K562 (cell line): ENCODE data around the gene CNTD1. TPM values are rescaled to one million over a fixed set of nuclear protein-coding genes. Genes with fewer than 3 reads are reported as not detected.

ENCODE experiments used
- ATAC-seq: fragments of 200-7000 bp; cut with Tn5 transposase; 3 replicates; pipeline ENCODE4 v1.9.1; 2020; ENCODE audit warnings: moderate library complexity
- BruUV-seq: library from RNA; stranded (reverse); fragments of 400-500 nt; replicated peaks from 2 replicates; lab custom pipeline; 2021; lab: Mats Ljungman, UMichigan
- CTCF ChIA-PET: fragments of 300-600 bp; formaldehyde crosslinking; extraction: SDS; loops from one replicate; lab custom pipeline; 2021; ENCODE audit warnings: low intra/inter-chr PET ratio; lab: Yijun Ruan, JAX
- POLR2A ChIA-PET: fragments of 300-600, 350-650 bp; sonication (Branson Sonifier 250); formaldehyde crosslinking; extraction: SDS; loops from one replicate; lab custom pipeline; 2021; ENCODE audit warnings: antibody characterized with exemption, inconsistent platforms; lab: Yijun Ruan, JAX
- DNase-seq, 4 experiments: peaks; one replicate each; pipeline versions ENCODE4 v3.0.0 to v3.0.0-alpha.2; 2011 to 2018; ENCODE audit warnings: low spot score in 3 of 4, mixed read lengths in 3 of 4; ENCODE audit errors: extremely low read depth in 1 of 4
- FAIRE-seq: peaks from 2 replicates; lab custom pipeline; 2011; peaks lifted over from hg19 to GRCh38; lab: Jason Lieb, UNC
- H2AFZ ChIP-seq: 2 replicates; pipeline ENCODE4 v1.6.0; 2011; ENCODE audit warnings: low read depth, low read length, control low read depth, inconsistent platforms
- H3K27ac ChIP-seq: fragments of 200-600 bp; 3 replicates; pipeline ENCODE4 v1.8.0; 2011; ENCODE audit warnings: low read depth, mild to moderate bottlenecking, control low read depth, inconsistent platforms, low read length, moderate library complexity, mixed read lengths; ENCODE audit errors: extremely low read depth
- H3K27me3 ChIP-seq, 2 experiments: fragments of 300-600 bp in 1 of 2; 2 replicates in 1 of 2; 3 replicates in 1 of 2; pipeline versions ENCODE4 v1.6.0 to v1.8.0; 2011; ENCODE audit warnings: inconsistent platforms in 2 of 2, low read length in 2 of 2, mild to moderate bottlenecking in 1 of 2, mixed read lengths in 1 of 2, moderate library complexity in 1 of 2; ENCODE audit not compliant: control insufficient read depth in 2 of 2, insufficient read depth in 2 of 2
- H3K36me3 ChIP-seq: fragments of 300-600 bp; 3 replicates; pipeline ENCODE4 v1.8.0; 2011; ENCODE audit warnings: mild to moderate bottlenecking, low read length, inconsistent platforms; ENCODE audit not compliant: control insufficient read depth, insufficient read depth
- H3K4me1 ChIP-seq, 2 experiments: fragments of 200-600 bp in 1 of 2; replicated peaks in 1 of 2; 2 replicates in 1 of 2; 3 replicates in 1 of 2; pipeline versions ENCODE4 v1.5.1 to v1.8.0; 2011; ENCODE audit warnings: inconsistent platforms in 2 of 2, low read length in 2 of 2, mild to moderate bottlenecking in 1 of 2, mixed read lengths in 1 of 2, moderate library complexity in 1 of 2; ENCODE audit not compliant: control insufficient read depth in 2 of 2, insufficient read depth in 2 of 2
- H3K4me2 ChIP-seq: 2 replicates; pipeline ENCODE4 v1.6.1; 2011; ENCODE audit warnings: low read length, control low read depth, inconsistent platforms, mixed read lengths; ENCODE audit not compliant: insufficient read depth
- H3K4me3 ChIP-seq: fragments of 200-600 bp; sonication (generic), shearing (Covaris generic); 2 replicates; pipeline ENCODE4 v1.5.1; 2016; ENCODE audit warnings: control low read depth, inconsistent platforms
- H3K79me2 ChIP-seq: fragments of 200-600 bp; 3 replicates; pipeline ENCODE4 v1.8.0; 2011; ENCODE audit warnings: low read length, inconsistent platforms; ENCODE audit not compliant: control insufficient read depth, insufficient read depth
- H3K9ac ChIP-seq, 2 experiments: 2 replicates each; pipeline versions ENCODE4 v1.6.0 to v1.6.1; 2011; ENCODE audit warnings: low read depth in 2 of 2, low read length in 2 of 2, control low read depth in 1 of 2, inconsistent platforms in 1 of 2, mild to moderate bottlenecking in 1 of 2, mixed read lengths in 1 of 2; ENCODE audit not compliant: insufficient read depth in 1 of 2
- H3K9me1 ChIP-seq: one replicate; pipeline ENCODE4 v1.6.0; 2011; ENCODE audit warnings: inconsistent platforms, mild to moderate bottlenecking, low read length, moderate library complexity; ENCODE audit not compliant: control insufficient read depth, insufficient read depth
- H3K9me3 ChIP-seq: replicated peaks from 2 replicates; pipeline ENCODE4 v1.5.1; 2011; ENCODE audit warnings: low read depth, low read length, inconsistent platforms; ENCODE audit not compliant: control insufficient read depth, insufficient read depth
- H4K20me1 ChIP-seq: replicated peaks from 2 replicates; pipeline ENCODE4 v1.6.1; 2011; ENCODE audit warnings: low read length, inconsistent platforms, mixed read lengths; ENCODE audit not compliant: control insufficient read depth, insufficient read depth
- HNRNPLL ChIP-seq: fragments of 200-400 bp; formaldehyde crosslinking; IDR thresholded peaks from 2 replicates; pipeline ENCODE4 v1.6.1; 2017; ENCODE audit warnings: low read length, low read depth, mild to moderate bottlenecking; ENCODE audit not compliant: poor library complexity, severe bottlenecking
- NR2F6 ChIP-seq: fragments of 450-650 bp; formaldehyde crosslinking; IDR thresholded peaks from 2 replicates; pipeline ENCODE4 v1.4.0; 2020; ENCODE audit warnings: mild to moderate bottlenecking
- RBM15 ChIP-seq: fragments of 200-400 bp; formaldehyde crosslinking; IDR thresholded peaks from 2 replicates; pipeline ENCODE4 v1.6.1; 2018; ENCODE audit warnings: mild to moderate bottlenecking, low read length, moderate library complexity; ENCODE audit not compliant: insufficient read depth
- ZNF23 ChIP-seq: fragments of 250-450 bp; sonication (Bioruptor Pico); IDR thresholded peaks from 2 replicates; pipeline ENCODE4 v1.4.0; 2020; ENCODE audit warnings: mild to moderate bottlenecking
- ZNF696 ChIP-seq: fragments of 250-450 bp; sonication (Bioruptor Pico); conservative IDR thresholded peaks from 2 replicates; pipeline ENCODE4 v1.4.0; 2020; ENCODE audit warnings: mild to moderate bottlenecking, moderate library complexity
- WGBS: fragments of 100-300 bp; shearing (Covaris generic); methylation state at CpG from one replicate; pipeline ENCODE4 v1.1.6; 2016; ENCODE audit warnings: low coverage, mixed read lengths; ENCODE audit not compliant: insufficient coverage; ENCODE audit errors: missing lambda C conversion rate; 5-methylcytosine and 5-hydroxymethylcytosine counted together
- in situ Hi-C: fragments of 300-500 bp; cut with MboI; formaldehyde crosslinking; loops from 4 replicates; pipeline ENCODE4 v1.15.0; 2018; ENCODE audit warnings: inconsistent platforms, mixed read lengths
- intact Hi-C: fragments of 100-400 bp; cut with micrococcal nuclease; formaldehyde crosslinking; loops from 2 replicates; pipeline ENCODE4 v1.14.2; 2022
- polyA plus RNA-seq, 8 experiments: library from polyadenylated mRNA; depleted of rRNA in 4 of 8; stranded (reverse) in 5 of 8; unstranded in 3 of 8; fragments of >200 nt; fragmentation: Nextera tagmentation in 2 of 8; fragmentation: Illumina TruSeq in 1 of 8; extraction: Ambion mirVana in 2 of 8; extraction: Trizol in 1 of 8; gene quantifications; 2 replicates each; pipeline versions ENCODE4 v1.2.1 to v1.2.3, GENCODE V29; 2011 to 2014; ENCODE audit warnings: inconsistent platforms in 1 of 8, missing spikeins in 1 of 8
- total RNA-seq, 7 experiments: library from RNA; depleted of rRNA in 6 of 7; stranded (reverse); fragments of >200 nt in 6 of 7; fragmentation: Illumina TruSeq in 2 of 7; extraction: Trizol in 2 of 7; gene quantifications; 2 replicates each; pipeline versions ENCODE4 v1.2.1 to v1.2.3, GENCODE V29; 2011 to 2021; ENCODE audit warnings: low replicate concordance in 1 of 7
- TF ChIP-seq, protein P1 (sequence below), 2 experiments: IDR thresholded peaks; 2 replicates each; pipeline ENCODE4 v1.6.1; 2011; ENCODE audit warnings: borderline replicate concordance in 1 of 2, control low read depth in 1 of 2, low read depth in 1 of 2, low read length in 1 of 2, mild to moderate bottlenecking in 1 of 2, mixed read lengths in 1 of 2, moderate library complexity in 1 of 2; ENCODE audit not compliant: insufficient read depth in 1 of 2, insufficient read length in 1 of 2, poor library complexity in 1 of 2, severe bottlenecking in 1 of 2; ENCODE audit errors: extremely low read depth in 1 of 2
- TF ChIP-seq, protein P2 (sequence below): fragments of 450-650 bp; IDR thresholded peaks from 2 replicates; pipeline ENCODE4 v1.7.1; 2018; ENCODE audit warnings: mild to moderate bottlenecking, low read depth; ENCODE audit not compliant: partially characterized antibody

The CNTD1 gene
- total and polyA plus RNA-seq, 9 of the 15 experiments (the other 6 are each of a cell fraction or from before 2014, with no cell fraction given) = 0.12 to 0.86 (median 0.41) TPM; not detected in 1

DNA sequence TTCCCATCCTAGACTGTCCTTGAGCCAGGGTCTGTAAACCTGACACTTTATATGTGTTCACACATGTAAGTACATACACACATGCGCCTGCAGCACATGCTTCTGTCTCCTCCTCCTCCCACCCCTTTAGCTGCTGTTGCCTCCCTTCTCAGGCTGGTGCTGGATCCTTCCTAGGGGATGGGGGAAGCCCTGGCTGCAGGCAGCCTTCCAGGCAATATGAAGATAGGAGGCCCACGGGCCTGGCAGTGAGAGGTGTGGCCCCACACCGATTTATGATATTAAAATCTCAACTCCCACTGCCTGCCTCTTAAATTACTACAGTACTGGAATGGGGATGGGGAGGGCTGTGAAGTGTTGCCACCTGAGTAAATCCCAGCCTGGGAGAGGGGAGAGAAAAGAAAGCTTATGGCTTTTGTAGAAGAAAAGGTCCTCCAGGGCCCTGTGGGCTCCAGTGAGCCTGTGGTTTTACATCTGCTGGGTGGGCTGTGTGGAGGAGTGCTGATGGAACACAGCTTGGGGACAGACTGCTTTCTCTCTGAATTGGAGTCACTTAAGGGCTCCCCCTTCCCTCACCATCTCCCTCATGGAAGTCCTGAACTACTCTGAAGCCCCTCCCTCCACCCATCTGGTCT lies 19.2 kb upstream of the CNTD1 start:
- intact Hi-C loops = no loop called here
- Histone ChIP-seq H3K4me2 (peak overlapping the region; percentile 76), H4K20me1 (no peaks in the 10 kb centered on the region), H3K27me3 (no peaks in the 10 kb centered on the region), H3K4me1 (peaks cover 59 to 75% of the 10 kb centered on the region in 2 experiments), H3K9me1 (no peaks in the 10 kb centered on the region), H3K4me3 (0 out of 2 replicates have a peak overlapping the region, but pooled peaks have one; percentile 53), H3K79me2 (peaks cover 42% of the 10 kb centered on the region), H3K27ac (peak overlapping the region; percentile 85), H2AFZ (no peak overlapping the region; the same call in 1 of the 2 replicates), H3K9me3 (no peaks in the 10 kb centered on the region), H3K36me3 (peaks cover 69% of the 10 kb centered on the region), H3K9ac (peak overlapping the region; percentile 82 to 98; a peak in 3 of 4 replicates)
- in situ Hi-C loops = no loop called here
- ATAC-seq = peak; percentile 2
- POLR2A ChIA-PET = interaction anchor here (0.5 to 5.2 kb wide), 7 partner anchors 9 to 585 kb away, joined by 3 to 47 read pairs (median 4); partner anchors contain the start of genes BECN1, CNTD1 and COA3
- 31% methylated on average over 3 of the region's 3 CpGs for WGBS
- no TSS peak for BruUV-seq
- FAIRE-seq = no peak
- peak in 1 of 4 experiments; percentile 35 for DNase-seq
- TF ChIP-seq HNRNPLL = peak; percentile 7
- TF ChIP-seq ZNF23 (CRISPR knock-in tag) = no peak
- no peak for TF ChIP-seq ZNF696 (CRISPR knock-in tag)
- TF ChIP-seq NR2F6 (CRISPR knock-in tag) = no peak
- TF ChIP-seq, protein P1, sequence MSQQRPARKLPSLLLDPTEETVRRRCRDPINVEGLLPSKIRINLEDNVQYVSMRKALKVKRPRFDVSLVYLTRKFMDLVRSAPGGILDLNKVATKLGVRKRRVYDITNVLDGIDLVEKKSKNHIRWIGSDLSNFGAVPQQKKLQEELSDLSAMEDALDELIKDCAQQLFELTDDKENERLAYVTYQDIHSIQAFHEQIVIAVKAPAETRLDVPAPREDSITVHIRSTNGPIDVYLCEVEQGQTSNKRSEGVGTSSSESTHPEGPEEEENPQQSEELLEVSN (IDR thresholded peaks at IDR 0.05; ENCODE audit: borderline replicate concordance in 1 of 2, extremely low read depth in 1 of 2, insufficient read depth in 1 of 2, insufficient read length in 1 of 2, low read depth in 1 of 2, low read length in 1 of 2, poor library complexity in 1 of 2, severe bottlenecking in 1 of 2) = peak in 1 of 2 experiments; percentile 6
- TF ChIP-seq, protein P2, sequence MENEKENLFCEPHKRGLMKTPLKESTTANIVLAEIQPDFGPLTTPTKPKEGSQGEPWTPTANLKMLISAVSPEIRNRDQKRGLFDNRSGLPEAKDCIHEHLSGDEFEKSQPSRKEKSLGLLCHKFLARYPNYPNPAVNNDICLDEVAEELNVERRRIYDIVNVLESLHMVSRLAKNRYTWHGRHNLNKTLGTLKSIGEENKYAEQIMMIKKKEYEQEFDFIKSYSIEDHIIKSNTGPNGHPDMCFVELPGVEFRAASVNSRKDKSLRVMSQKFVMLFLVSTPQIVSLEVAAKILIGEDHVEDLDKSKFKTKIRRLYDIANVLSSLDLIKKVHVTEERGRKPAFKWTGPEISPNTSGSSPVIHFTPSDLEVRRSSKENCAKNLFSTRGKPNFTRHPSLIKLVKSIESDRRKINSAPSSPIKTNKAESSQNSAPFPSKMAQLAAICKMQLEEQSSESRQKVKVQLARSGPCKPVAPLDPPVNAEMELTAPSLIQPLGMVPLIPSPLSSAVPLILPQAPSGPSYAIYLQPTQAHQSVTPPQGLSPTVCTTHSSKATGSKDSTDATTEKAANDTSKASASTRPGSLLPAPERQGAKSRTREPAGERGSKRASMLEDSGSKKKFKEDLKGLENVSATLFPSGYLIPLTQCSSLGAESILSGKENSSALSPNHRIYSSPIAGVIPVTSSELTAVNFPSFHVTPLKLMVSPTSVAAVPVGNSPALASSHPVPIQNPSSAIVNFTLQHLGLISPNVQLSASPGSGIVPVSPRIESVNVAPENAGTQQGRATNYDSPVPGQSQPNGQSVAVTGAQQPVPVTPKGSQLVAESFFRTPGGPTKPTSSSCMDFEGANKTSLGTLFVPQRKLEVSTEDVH = no peak
- TF ChIP-seq RBM15 = no peak
- CTCF ChIA-PET = no interaction called here
